ENCODE measurements around the gene DMAC2L.

DNA sequence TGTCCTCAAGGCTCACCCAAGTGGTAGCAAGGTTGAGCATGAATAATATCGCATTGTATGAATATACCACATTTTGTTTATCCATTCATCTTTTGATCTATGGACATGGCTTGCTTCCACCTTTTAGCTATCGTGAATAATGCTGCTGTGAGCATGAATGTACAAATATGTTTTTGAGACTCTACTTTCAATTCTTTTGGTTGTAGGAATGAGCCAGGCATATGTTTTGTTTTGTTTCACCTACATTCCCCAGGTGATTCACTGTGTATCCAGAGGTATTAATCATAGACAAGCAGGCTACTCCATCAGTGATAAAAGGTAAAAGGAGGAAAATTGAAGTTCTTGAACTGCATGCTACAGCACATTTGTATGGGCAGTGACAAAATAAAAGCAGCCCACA lies 48.7 kb downstream of the DMAC2L start:
- TF ChIP-seq, protein P1, sequence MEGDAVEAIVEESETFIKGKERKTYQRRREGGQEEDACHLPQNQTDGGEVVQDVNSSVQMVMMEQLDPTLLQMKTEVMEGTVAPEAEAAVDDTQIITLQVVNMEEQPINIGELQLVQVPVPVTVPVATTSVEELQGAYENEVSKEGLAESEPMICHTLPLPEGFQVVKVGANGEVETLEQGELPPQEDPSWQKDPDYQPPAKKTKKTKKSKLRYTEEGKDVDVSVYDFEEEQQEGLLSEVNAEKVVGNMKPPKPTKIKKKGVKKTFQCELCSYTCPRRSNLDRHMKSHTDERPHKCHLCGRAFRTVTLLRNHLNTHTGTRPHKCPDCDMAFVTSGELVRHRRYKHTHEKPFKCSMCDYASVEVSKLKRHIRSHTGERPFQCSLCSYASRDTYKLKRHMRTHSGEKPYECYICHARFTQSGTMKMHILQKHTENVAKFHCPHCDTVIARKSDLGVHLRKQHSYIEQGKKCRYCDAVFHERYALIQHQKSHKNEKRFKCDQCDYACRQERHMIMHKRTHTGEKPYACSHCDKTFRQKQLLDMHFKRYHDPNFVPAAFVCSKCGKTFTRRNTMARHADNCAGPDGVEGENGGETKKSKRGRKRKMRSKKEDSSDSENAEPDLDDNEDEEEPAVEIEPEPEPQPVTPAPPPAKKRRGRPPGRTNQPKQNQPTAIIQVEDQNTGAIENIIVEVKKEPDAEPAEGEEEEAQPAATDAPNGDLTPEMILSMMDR (IDR thresholded peaks at IDR 0.05) = no peak
- TF ChIP-seq POLR2A (IDR thresholded peaks at IDR 0.05) = no peak
- TF ChIP-seq POLR2AphosphoS5 (IDR thresholded peaks at IDR 0.05) = no peak

All from transverse colon (tissue), 4 donors.